HG03139 (cell line): ENCODE data around the gene ITGA3.

Experiments used
- ATAC-seq: cut with Tn5 transposase; IDR thresholded peaks from one replicate; pipeline ENCODE4 v1.9.1; 2021; ENCODE audit not compliant: unreplicated experiment

ITGA3 gene

GRCh38 chr17:50090971-50091917 is 35.3 kb downstream of the ITGA3 start:
- no peak for ATAC-seq

- ATAC-seq: no peak
Observed at GRCh38 chr17:50091918-50092285, 36.0 kb downstream of the ITGA3 start.

GRCh38 chr17:50093246-50093645 is 37.3 kb downstream of the ITGA3 start:
- no peak for ATAC-seq

GRCh38 chr17:50093807-50094206 is 37.9 kb downstream of the ITGA3 start:
- ATAC-seq: no peak

GRCh38 chr17:50094243-50094752 is 38.4 kb downstream of the ITGA3 start:
- ATAC-seq: no peak

- ATAC-seq: peak; percentile 80
Observed at GRCh38 chr17:50094753-50095619, 39.1 kb downstream of the ITGA3 start, which contains the start of gene PDK2. TSS of gene PDK2 (plus strand) at chr17:50095351. CDS start at chr17:50095436, 85 bp downstream.

- no peak for ATAC-seq
Observed at GRCh38 chr17:50095626-50096037, 39.7 kb downstream of the ITGA3 start.

- no peak for ATAC-seq
Observed at GRCh38 chr17:50096092-50096491, 40.2 kb downstream of the ITGA3 start.

- no peak for ATAC-seq
Observed at GRCh38 chr17:50096758-50097157, 40.8 kb downstream of the ITGA3 start.

- ATAC-seq: no peak
Observed at GRCh38 chr17:50097455-50097854, 41.5 kb downstream of the ITGA3 start.

- no peak for ATAC-seq
Observed at GRCh38 chr17:50097926-50098325, 42.0 kb downstream of the ITGA3 start.

- no peak for ATAC-seq
Observed at GRCh38 chr17:50098583-50098982, 42.7 kb downstream of the ITGA3 start.

- no peak for ATAC-seq
Observed at GRCh38 chr17:50099003-50099402, 43.1 kb downstream of the ITGA3 start.

GRCh38 chr17:50100480-50100883 is 44.6 kb downstream of the ITGA3 start:
- ATAC-seq: no peak

- ATAC-seq: no peak
Observed at GRCh38 chr17:50100921-50101345, 45.0 kb downstream of the ITGA3 start.

GRCh38 chr17:50101346-50102163 is 45.6 kb downstream of the ITGA3 start:
- no peak for ATAC-seq

GRCh38 chr17:50102164-50102991 is 46.5 kb downstream of the ITGA3 start:
- no peak for ATAC-seq

- no peak for ATAC-seq
Observed at GRCh38 chr17:50103252-50103651, 47.3 kb downstream of the ITGA3 start.

- no peak for ATAC-seq
Observed at GRCh38 chr17:50103941-50104340, 48.0 kb downstream of the ITGA3 start.

- no peak for ATAC-seq
Observed at GRCh38 chr17:50105811-50106210, 49.9 kb downstream of the ITGA3 start.
